ENCODE measurements around the gene CXCL17. TPM values are rescaled to one million over a fixed set of nuclear protein-coding genes. Genes with fewer than 3 reads are reported as not detected.
"Not testable (repeated sequence)": the region's sequence is repeated elsewhere in the genome, so short reads cannot be mapped to it uniquely, and the experiment has no call there.

CXCL17 gene
- polyA plus RNA-seq, 1 donor, result not detected

- no peak for DNase-seq
These were observed 23.1 kb upstream of the CXCL17 start for GRCh38 chr19:42465827-42466280.

DNA sequence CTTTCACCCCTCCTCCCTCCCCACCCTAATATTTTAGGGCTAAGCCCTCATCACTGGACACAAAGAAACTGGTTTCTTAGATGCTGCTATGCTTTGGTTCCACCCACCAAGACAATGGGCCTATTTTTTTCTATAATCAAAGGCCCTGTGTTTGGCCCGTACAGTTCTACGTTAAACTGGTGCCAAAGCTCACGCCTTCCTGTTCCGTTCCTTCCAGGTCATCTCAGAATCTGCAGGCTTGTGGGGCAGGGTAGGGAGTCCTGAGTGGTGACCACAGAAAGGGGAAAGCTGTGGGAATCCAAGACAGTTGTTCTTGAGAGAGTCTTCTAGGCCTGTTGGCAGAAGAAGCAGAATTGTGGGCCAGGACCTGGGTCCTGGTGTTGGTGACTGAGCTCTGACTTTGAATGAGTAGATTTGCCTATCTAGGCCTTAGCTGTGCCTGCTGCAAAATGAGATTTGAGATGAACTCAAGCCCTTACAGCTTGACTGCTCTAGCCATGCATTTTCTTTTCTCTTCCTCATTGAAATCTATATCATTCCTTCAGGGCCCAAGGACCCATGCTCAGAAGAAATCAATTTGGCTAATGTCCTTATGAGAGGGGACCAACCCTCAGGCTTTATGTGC lies 19.1 kb upstream of the CXCL17 start:
- no peak for DNase-seq

GRCh38 chr19:42461231-42461630 lies 18.5 kb upstream of the CXCL17 start:
- not testable (repeated sequence) for DNase-seq

DNA sequence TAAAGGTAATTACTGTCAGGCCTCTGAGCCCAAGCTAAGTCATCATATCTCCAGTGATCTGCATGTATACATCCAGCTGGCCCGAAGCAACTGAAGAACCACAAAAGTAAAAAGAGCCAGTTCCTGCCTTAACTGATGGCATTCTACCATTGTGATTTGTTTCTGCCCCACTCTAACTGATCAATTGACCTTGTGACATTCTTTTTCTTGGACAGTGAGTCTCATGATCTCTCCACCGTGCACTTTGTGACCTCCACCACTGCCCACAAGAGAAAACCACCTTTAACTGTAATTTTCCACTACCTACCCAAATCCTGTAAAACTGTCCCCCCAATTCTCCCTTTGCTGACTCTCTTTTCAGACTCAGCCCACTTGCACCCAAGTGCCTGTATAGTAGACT lies 17.2 kb upstream of the CXCL17 start:
- DNase-seq, result no peak

GRCh38 chr19:42455621-42456081 lies 12.9 kb upstream of the CXCL17 start:
- DNase-seq, result no peak

GRCh38 chr19:42455086-42455485 lies 12.3 kb upstream of the CXCL17 start:
- DNase-seq, result no peak

DNA sequence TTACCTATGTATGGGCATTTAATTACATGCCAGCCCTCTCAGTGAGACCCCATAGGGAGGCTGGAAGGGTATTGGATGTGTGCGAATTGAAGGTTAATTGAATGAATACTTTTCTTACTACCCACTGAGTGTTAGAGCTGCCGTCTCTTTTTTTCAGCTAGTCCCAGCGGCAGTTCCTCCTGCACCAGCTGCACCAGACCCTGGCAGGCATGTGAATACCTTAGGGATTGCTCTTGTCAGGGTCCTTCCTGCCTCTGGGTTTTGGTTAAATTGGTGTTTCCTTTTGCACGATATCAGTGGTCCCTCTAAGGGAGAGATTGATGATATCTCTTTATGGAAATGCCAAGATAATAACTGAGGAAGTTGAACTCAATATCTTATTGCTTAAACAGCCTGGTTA lies 9.8 kb upstream of the CXCL17 start:
- no peak for DNase-seq

DNA sequence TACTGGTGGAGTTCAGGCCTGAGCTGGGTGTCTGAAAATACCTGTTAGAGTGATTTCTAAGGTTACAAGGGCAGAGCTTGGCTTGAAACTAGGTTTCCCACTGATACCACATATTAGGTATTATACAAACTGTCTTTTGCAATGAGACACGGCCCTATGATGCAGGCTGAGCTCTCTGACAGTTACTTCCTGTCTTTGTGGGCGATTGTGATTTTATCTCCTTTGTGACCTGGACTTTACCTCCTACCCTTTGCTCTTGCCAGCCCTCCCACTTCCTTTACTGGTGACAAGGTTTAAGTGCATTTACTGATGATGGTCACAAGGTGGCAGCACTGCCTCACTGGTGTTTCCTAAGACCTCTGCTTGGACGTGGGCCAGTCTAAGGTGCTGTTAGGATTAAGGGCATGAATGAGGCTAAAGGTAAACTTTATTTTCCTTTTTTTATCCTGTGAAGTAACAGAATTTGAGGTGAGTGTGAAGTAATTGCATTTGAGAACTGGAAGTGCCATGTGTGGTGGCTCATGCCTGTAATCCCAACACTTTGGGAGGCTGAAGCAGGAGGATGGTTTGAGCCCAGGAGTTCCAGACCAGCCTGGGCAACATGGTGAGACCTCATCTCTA lies 7.7 kb upstream of the CXCL17 start:
- peak; percentile 69 for DNase-seq

- DNase-seq, result not testable (repeated sequence)
These were observed 5.6 kb upstream of the CXCL17 start for GRCh38 chr19:42448306-42448705.

DNA sequence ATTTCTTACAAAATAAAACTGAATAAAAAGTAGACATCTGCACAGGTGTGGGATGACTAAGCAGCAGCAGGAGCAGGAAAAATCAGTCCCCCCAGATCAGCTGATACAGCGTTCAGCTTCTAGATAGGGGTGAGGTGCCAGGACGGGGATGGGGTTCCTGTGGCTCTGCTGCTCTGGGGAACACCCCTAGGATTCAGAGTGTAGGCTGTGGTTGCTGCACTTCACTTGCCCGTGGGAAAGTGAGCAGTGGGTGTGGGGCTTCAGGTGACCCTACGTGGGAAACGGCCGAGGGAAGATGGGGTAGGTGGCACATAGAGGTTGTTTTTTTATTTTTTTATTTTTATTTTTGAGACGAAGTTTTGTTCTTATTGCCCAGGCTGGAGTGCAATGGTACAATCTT lies 3.2 kb upstream of the CXCL17 start:
- DNase-seq, result no peak

- DNase-seq, result no peak
These were observed 1.2 kb upstream of the CXCL17 start for GRCh38 chr19:42443944-42444398.

DNA sequence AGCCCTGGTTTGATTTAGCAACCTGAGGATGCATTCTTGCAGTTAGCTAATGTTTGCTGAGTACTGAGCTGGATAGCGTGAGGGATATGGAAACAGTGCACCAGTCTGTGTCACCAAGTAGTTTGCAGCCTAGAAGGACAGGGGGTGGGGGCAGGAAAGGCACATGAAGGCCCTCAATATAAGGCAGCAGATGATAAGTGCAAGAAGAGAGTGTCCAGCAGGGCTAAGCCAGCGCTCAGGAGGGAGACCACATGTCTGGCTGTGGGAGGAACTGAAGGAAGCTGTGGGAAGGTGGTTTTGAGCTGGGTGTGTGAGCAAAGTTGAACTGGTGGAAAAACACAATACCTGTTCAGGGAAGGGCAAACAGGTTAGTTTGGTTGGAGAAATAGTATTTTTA lies 1.7 kb downstream of the CXCL17 start:
- DNase-seq, result no peak

GRCh38 chr19:42440357-42441048 lies 2.2 kb downstream of the CXCL17 start:
- DNase-seq, result peak; percentile 42

DNA sequence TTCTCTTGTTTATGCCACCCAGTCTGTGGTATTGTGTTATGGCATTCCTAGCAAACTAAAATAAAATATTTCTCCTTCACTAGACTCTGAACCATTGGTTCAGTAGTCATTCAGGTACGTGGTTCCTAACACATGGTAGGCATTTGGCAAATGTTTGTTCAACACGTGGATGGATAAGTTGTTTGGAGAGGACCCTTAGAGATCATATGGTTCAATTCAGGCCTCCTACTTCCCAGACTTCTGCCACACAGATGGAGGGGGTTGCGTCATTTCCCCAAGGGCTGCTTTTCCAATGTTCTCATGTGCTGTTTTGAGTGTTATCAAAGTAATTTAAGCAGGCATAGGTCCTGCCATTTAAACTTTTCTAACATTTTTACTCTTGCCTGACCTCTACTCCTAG lies 6.7 kb downstream of the CXCL17 start:
- no peak for DNase-seq

- DNase-seq, result no peak
These were observed 7.4 kb downstream of the CXCL17 start for GRCh38 chr19:42435316-42435715.

DNA sequence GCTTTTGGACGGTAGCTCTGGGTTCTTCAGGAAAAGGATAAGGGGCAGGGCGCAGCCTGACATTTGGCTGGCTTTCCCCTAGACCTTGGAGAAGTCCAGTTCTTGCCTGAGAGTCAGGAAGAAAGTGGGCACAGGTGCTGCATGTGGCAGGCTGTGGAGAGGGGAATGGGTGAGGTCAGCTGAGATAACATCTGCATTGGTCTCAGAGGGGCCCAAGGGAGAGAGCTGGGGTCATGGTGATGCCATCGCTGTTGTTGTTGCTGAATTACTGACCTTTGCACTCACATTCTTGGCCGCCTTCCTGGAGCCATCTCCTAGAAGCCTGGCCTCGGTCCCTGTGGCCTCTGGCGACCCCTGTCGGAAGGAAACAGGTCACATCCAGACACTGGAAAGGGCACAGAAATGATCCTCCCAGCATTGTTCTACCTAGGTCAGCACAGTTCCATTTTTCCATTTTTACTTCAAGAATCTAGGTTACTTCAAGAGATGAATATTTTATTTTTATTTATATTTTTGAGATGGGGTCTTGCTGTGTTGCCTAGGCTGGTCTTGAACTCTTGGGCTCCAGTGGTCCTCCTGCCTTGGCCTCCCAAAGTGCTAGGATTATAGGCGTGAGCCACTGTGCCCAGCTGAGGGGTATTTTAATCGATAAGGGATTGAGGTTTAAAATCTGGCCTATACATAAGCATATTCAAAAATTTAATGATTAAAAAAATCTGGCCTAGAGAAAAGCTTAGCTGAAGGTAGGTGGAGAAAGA lies 9.1 kb downstream of the CXCL17 start:
- DNase-seq, result no peak

DNA sequence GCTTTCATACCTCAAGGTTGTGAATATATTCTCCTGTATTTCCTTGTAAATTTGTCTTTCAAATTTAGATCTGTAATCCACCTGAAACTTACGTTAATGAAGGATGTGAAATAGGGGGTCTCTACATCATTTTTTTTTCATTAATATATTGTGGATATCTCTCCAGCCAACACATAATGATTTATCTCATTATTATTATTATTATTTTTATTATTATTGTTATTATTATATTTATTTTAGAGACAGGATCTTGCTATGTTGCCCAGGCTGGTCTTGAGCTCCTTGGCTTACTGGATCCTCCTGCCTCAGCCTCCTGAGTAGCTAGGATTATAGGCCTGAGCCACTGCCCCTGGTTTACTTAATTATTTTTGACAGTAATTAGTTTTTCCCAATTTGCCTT lies 11.3 kb downstream of the CXCL17 start:
- no peak for DNase-seq

- no peak for DNase-seq
These were observed 14.1 kb downstream of the CXCL17 start for GRCh38 chr19:42428676-42429075.

DNA sequence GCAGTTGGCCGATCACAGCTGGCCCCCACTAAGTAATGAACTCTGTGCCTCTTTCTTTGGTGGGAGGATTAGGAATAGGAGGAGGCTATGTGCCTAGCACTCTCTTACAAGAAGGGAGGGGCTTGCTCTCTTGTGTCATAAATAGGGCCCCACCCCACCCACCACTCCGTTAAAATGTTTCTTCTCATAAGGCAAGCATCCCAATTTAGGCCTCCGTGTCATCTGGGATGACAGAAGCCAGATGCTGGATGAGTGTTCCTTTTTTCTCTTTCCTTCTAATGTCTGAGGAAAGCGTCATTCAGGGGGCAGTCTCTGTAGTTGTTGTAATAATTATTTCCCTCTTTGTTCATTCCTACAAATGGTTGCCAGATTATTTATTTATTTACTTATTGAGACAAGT lies 15.4 kb downstream of the CXCL17 start, which contains the start of gene LIPE:
LIPE (minus strand) TSS at position 76 of the 400 bp plus-strand sequence. CDS start 239 bp downstream, outside the sequence.
- no peak for DNase-seq

- DNase-seq, result no peak
These were observed 16.1 kb downstream of the CXCL17 start for GRCh38 chr19:42426643-42427042.

GRCh38 chr19:42424712-42425131 lies 18.0 kb downstream of the CXCL17 start:
- no peak for DNase-seq

DNA sequence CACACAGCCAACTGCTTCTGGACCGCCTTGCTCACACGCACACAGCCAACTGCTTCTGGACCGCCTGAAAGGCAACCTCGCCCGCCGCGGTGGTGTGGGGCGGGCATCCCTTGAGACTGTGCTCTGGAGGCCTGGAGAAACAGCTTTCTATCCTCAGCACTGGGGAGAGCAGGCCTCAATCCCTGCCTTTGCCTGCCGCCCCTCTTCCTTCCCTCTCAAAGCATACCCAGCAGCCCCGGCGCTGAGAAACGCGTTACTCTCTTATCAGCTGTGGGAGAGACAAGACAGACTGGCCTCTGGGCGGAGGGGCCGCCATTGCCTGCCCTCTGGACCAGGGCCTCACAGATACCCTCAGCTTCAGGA lies 18.4 kb downstream of the CXCL17 start:
- no peak for DNase-seq

All from hindlimb muscle (tissue), 1 donor.